ENCODE results near the gene PLOD1. TPM values are rescaled to one million over a fixed set of nuclear protein-coding genes. Genes with fewer than 3 reads are reported as not detected.

Gene PLOD1
- total and polyA plus RNA-seq, 2 of the 13 experiments (the other 11 are each of a cell fraction or from before 2014, with no cell fraction given) = 70.1 to 318 TPM

DNA sequence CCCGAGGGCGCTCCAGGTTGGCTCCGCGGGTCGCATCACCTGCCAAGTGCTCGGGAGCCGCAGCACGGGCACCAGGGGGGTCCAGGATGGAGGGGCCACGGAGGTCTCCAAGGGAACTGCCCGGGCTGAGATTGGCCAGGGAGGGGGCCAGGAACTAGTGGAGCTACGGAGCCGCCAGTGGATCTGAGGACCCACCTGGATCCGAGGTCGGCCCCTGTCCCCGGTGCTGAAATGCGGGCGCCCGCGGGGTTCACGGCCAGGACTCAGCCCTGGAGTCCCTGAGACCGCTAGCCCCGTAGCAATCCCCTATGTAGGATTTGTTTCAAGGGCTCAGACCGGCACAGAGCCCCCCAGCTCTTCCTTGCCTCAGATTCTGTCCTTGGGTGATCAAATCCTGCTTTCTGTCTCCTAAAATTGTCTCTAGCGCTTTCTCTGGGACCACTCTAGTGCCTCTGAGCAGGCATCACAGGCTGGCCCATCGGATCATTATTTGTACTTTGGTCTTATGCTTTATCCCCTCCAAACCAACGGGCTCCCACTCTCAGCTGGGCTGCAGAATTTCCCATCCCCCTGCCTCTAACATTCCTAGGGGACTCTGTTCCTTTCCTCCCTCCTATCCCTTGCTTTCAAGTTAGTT lies 35.6 kb upstream of the PLOD1 start (continued):
- no peak for TF ChIP-seq TP53 (CRISPR knock-in tag; conservative IDR thresholded peaks at IDR 0.05)
- TF ChIP-seq, protein P1, sequence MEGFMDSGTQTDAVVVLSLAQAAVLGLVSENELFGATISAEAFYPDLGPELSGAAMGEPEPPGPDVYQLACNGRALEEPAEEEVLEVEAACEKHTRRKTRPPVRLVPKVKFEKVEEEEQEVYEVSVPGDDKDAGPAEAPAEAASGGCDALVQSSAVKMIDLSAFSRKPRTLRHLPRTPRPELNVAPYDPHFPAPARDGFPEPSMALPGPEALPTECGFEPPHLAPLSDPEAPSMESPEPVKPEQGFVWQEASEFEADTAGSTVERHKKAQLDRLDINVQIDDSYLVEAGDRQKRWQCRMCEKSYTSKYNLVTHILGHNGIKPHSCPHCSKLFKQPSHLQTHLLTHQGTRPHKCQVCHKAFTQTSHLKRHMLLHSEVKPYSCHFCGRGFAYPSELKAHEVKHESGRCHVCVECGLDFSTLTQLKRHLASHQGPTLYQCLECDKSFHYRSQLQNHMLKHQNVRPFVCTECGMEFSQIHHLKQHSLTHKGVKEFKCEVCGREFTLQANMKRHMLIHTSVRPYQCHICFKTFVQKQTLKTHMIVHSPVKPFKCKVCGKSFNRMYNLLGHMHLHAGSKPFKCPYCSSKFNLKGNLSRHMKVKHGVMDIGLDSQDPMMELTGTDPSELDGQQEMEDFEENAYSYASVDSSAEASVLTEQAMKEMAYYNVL (CRISPR knock-in tag; IDR thresholded peaks at IDR 0.05; ENCODE audit: borderline replicate concordance) = no peak
- TF ChIP-seq, protein P2, sequence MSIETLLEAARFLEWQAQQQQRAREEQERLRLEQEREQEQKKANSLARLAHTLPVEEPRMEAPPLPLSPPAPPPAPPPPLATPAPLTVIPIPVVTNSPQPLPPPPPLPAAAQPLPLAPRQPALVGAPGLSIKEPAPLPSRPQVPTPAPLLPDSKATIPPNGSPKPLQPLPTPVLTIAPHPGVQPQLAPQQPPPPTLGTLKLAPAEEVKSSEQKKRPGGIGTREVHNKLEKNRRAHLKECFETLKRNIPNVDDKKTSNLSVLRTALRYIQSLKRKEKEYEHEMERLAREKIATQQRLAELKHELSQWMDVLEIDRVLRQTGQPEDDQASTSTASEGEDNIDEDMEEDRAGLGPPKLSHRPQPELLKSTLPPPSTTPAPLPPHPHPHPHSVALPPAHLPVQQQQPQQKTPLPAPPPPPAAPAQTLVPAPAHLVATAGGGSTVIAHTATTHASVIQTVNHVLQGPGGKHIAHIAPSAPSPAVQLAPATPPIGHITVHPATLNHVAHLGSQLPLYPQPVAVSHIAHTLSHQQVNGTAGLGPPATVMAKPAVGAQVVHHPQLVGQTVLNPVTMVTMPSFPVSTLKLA (IDR thresholded peaks at IDR 0.05) = no peak
- no peak for TF ChIP-seq ZNF260 (CRISPR knock-in tag; IDR thresholded peaks at IDR 0.05; ENCODE audit: borderline replicate concordance, low read depth)
- no peak for TF ChIP-seq CREB1 (IDR thresholded peaks at IDR 0.05)
- no peak for TF ChIP-seq CREB1 (CRISPR knock-in tag; IDR thresholded peaks at IDR 0.05)
- TF ChIP-seq, protein P3, sequence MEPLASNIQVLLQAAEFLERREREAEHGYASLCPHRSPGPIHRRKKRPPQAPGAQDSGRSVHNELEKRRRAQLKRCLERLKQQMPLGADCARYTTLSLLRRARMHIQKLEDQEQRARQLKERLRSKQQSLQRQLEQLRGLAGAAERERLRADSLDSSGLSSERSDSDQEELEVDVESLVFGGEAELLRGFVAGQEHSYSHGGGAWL (CRISPR knock-in tag; IDR thresholded peaks at IDR 0.05) = peak; percentile 50; the same call in 1 of the 2 replicates
- no peak for TF ChIP-seq HNF4G (IDR thresholded peaks at IDR 0.05; ENCODE audit: borderline replicate concordance, low read depth, low read length)
- no peak for TF ChIP-seq HNF4G (CRISPR knock-in tag; IDR thresholded peaks at IDR 0.05; ENCODE audit: borderline replicate concordance, low read depth)
- no peak for TF ChIP-seq ZC3H13 (CRISPR knock-in tag; IDR thresholded peaks at IDR 0.05)
- TF ChIP-seq HHEX (CRISPR knock-in tag; IDR thresholded peaks at IDR 0.05) = no peak
- TF ChIP-seq, protein P4, sequence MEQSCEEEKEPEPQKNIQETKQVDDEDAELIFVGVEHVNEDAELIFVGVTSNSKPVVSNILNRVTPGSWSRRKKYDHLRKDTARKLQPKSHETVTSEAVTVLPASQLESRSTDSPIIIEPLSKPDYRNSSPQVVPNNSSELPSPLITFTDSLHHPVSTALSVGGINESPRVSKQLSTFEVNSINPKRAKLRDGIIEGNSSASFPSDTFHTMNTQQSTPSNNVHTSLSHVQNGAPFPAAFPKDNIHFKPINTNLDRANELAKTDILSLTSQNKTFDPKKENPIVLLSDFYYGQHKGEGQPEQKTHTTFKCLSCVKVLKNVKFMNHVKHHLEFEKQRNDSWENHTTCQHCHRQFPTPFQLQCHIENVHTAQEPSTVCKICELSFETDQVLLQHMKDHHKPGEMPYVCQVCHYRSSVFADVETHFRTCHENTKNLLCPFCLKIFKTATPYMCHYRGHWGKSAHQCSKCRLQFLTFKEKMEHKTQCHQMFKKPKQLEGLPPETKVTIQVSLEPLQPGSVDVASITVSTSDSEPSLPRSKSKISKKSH (CRISPR knock-in tag; IDR thresholded peaks at IDR 0.05; ENCODE audit: borderline replicate concordance) = 0 out of 2 replicates have a peak, but pooled peaks have one; percentile 27
- no peak for TF ChIP-seq HOXA7 (CRISPR knock-in tag; IDR thresholded peaks at IDR 0.05)
- TF ChIP-seq KLF16 (CRISPR knock-in tag; IDR thresholded peaks at IDR 0.05) = no peak
- no peak for TF ChIP-seq STAG1 (CRISPR knock-in tag; IDR thresholded peaks at IDR 0.05)
- TF ChIP-seq, protein P5, sequence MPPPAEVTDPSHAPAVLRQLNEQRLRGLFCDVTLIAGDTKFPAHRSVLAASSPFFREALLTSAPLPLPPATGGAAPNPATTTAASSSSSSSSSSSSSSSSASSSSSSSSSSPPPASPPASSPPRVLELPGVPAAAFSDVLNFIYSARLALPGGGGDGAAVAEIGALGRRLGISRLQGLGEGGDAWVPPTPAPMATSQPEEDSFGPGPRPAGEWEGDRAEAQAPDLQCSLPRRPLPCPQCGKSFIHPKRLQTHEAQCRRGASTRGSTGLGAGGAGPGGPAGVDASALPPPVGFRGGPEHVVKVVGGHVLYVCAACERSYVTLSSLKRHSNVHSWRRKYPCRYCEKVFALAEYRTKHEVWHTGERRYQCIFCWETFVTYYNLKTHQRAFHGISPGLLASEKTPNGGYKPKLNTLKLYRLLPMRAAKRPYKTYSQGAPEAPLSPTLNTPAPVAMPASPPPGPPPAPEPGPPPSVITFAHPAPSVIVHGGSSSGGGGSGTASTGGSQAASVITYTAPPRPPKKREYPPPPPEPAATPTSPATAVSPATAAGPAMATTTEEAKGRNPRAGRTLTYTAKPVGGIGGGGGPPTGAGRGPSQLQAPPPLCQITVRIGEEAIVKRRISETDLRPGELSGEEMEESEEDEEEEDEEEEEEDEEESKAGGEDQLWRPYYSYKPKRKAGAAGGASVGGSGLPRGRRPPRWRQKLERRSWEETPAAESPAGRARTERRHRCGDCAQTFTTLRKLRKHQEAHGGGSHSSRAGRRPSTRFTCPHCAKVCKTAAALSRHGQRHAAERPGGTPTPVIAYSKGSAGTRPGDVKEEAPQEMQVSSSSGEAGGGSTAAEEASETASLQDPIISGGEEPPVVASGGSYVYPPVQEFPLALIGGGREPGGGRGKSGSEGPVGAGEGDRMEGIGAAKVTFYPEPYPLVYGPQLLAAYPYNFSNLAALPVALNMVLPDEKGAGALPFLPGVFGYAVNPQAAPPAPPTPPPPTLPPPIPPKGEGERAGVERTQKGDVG (CRISPR knock-in tag; IDR thresholded peaks at IDR 0.05; ENCODE audit: borderline replicate concordance) = no peak
- no peak for TF ChIP-seq ZFX (CRISPR knock-in tag; IDR thresholded peaks at IDR 0.05; ENCODE audit: low read depth)
- TF ChIP-seq PCBP1 (IDR thresholded peaks at IDR 0.05; ENCODE audit: borderline replicate concordance, low read depth, low read length) = no peak
- no peak for TF ChIP-seq SIN3A (IDR thresholded peaks at IDR 0.05; ENCODE audit: borderline replicate concordance, low read depth, low read length)
- no peak for TF ChIP-seq ZKSCAN8 (CRISPR knock-in tag; IDR thresholded peaks at IDR 0.05; ENCODE audit: borderline replicate concordance)
